ENCODE results near the gene MRPL55.

DNA sequence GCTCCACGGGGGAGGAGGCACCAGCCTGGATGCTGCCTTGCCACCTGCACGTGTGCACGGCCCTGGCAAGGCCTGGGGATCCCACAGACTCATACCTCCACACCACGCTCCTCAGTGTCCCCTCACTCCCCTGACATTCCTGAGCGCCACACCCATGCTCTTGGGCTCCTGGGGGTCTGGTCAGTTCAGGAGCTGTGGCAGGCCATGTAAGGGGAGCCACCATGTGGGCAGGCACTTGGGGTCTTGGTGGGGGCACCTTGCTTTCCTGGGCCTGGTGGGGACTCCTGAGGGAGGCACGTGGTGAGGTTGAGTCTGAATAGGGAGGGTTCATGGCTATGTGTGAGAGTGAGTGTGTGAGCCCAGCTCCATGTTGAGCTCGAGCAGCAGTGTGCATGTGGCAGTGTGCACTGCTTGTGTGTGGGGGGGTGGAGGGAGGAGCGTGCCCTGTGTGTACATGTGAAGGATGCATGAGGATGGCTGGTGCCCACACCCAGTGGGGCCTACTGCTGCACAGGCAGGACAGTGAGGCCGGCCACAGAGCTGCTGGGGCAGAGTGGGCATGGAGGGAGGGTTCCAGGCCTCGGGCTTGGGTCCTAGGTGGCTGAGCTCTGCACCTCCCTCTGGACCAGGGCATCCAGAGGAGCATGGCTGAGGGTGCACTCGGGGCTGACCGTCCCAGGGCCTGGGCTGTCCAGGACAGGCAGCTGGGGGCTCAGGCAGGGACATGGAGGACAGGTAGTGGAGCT, 42.3 kb upstream of the MRPL55 start:
- TF ChIP-seq, protein P1, sequence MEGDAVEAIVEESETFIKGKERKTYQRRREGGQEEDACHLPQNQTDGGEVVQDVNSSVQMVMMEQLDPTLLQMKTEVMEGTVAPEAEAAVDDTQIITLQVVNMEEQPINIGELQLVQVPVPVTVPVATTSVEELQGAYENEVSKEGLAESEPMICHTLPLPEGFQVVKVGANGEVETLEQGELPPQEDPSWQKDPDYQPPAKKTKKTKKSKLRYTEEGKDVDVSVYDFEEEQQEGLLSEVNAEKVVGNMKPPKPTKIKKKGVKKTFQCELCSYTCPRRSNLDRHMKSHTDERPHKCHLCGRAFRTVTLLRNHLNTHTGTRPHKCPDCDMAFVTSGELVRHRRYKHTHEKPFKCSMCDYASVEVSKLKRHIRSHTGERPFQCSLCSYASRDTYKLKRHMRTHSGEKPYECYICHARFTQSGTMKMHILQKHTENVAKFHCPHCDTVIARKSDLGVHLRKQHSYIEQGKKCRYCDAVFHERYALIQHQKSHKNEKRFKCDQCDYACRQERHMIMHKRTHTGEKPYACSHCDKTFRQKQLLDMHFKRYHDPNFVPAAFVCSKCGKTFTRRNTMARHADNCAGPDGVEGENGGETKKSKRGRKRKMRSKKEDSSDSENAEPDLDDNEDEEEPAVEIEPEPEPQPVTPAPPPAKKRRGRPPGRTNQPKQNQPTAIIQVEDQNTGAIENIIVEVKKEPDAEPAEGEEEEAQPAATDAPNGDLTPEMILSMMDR (IDR thresholded peaks at IDR 0.05), result no peak
- no peak for TF ChIP-seq POLR2A (IDR thresholded peaks at IDR 0.05)

All from Peyer's patch (tissue), 4 donors.